SK-N-MC (cell line): ENCODE measurements around the gene C3orf49.

Experiments used
- DNase-seq: peaks from one replicate; pipeline ENCODE4 v3.0.0-alpha.2; 2011; ENCODE audit warnings: low read depth, low spot score
- H3K27ac ChIP-seq: fragments of 200-600 bp; sonication (generic); 2 replicates; pipeline ENCODE4 v1.5.1; 2016; ENCODE audit warnings: mixed run types
- H3K36me3 ChIP-seq: fragments of 200-600 bp; sonication (generic); 2 replicates; pipeline ENCODE4 v1.6.1; 2017; ENCODE audit warnings: antibody characterized with exemption, low read length, mixed read lengths; ENCODE audit not compliant: insufficient read depth
- H3K4me3 ChIP-seq: fragments of 200-600 bp; sonication (generic); 2 replicates; pipeline ENCODE4 v1.5.1; 2016
- H3K9ac ChIP-seq: fragments of 200-600 bp; sonication (generic); 2 replicates; pipeline ENCODE4 v1.8.0; 2017; ENCODE audit warnings: mixed run types, mixed read lengths; ENCODE audit not compliant: insufficient read length
- H3K9me3 ChIP-seq: fragments of 200-600 bp; sonication (generic); 2 replicates; pipeline ENCODE4 v1.6.1; 2017; ENCODE audit warnings: low read depth, mild to moderate bottlenecking, antibody characterized with exemption, low read length, moderate library complexity, mixed read lengths
- EZH2 ChIP-seq: fragments of 200-600 bp; sonication (generic); IDR thresholded peaks from one replicate; pipeline ENCODE4 v1.6.1; 2017; ENCODE audit warnings: antibody characterized with exemption
- FOXP2 ChIP-seq: optimal IDR thresholded peaks from 2 replicates; pipeline ENCODE3; 2011; ENCODE audit warnings: mild to moderate bottlenecking, moderate library complexity; ENCODE audit not compliant: insufficient read depth; ENCODE audit errors: extremely low read length, control extremely low read depth
- POLR2AphosphoS5 ChIP-seq: IDR thresholded peaks from 2 replicates; pipeline ENCODE4 v1.6.1; 2012; ENCODE audit warnings: mild to moderate bottlenecking, low read depth, low read length, borderline replicate concordance

C3orf49 gene

DNA sequence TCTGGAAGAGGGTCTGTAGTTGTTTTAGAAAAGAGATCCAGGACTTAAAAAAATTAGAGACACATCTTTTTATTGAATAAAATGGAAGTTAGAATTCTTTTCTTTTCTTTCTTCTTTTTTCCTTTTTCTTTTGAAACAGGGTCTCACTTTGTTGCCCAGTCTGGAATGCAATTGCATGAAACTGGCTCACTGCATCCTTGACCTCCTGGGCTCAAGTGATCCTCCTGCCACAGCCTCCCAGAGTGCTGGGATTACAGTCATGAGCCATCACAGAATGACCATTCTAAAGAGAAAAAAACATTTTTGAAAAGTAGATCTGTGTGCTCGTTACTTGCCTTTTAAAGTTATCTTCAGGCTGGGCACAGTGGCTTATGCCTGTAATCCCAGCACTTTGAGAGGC is 48.1 kb downstream of the C3orf49 start:
- H3K9me3 ChIP-seq, result no peaks in the 10 kb centered on the region
- TF ChIP-seq EZH2 (no peak), FOXP2 (no peak), POLR2AphosphoS5 (no peak)
- DNase-seq, result no peak
- no peak overlapping the region for H3K4me3 ChIP-seq
- H3K36me3 ChIP-seq, result no peaks in the 10 kb centered on the region
- H3K27ac ChIP-seq, result no peak overlapping the region
- no peak overlapping the region for H3K9ac ChIP-seq

DNA sequence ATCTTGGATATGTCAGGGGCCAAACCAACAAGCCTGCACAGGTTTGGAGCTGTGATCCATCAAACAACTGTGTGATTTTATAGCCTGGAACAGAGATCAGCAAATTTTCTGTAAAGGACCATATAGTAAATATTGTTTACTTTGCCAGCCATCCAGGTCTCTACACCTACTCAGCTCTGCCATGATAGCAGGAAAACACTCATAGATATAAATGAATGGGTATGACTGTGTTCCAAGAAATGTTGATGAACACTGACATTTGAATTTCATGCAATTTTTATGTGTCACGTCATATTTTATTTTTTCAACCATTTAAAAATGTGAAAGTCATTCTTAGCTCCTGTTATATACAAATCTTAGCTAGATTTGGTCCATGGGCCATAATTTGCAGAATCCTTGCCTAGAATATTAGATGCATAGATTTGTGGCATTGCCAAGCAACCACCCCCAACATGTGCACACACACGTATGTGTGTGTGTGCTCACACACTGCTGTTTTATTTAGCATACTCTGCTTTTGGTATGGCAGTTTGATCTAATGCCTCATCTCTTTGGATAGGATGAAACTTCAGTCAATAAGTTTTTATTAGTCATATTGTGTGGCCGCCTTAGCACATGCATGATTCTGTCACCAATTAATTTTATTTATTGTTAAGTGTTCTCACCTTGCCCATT is 51.0 kb downstream of the C3orf49 start:
- TF ChIP-seq EZH2, result no peak
- TF ChIP-seq FOXP2, result no peak
- TF ChIP-seq POLR2AphosphoS5, result no peak
- H3K27ac ChIP-seq, result no peak overlapping the region

DNA sequence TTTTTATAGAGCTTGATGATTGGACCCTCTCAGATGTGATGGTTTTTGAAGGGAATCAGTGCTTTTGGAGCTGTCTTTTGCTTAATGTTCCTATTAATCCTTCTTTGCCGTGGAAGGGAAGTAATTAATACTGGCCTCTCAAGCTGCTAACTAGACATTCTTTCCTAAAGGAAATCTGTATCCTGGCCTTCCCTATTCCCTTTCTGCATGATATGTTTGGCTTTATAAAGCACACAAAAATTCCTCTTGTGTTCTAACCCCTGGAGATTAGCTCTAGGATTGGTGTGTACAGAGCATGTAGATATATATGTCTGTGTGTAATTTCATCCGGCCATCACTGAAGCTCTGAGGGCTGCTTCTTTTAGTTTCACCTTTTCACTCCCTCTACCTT is 51.5 kb downstream of the C3orf49 start:
- TF ChIP-seq POLR2AphosphoS5 (no peak), EZH2 (no peak), FOXP2 (no peak)
- Histone ChIP-seq H3K9ac (no peak overlapping the region), H3K27ac (no peak overlapping the region), H3K4me3 (no peak overlapping the region), H3K36me3 (no peaks in the 10 kb centered on the region), H3K9me3 (no peaks in the 10 kb centered on the region)
- no peak for DNase-seq

More for the DNA sequence above, 51.0 kb downstream of the C3orf49 start:
- no peak for DNase-seq
- Histone ChIP-seq H3K9ac (no peak overlapping the region), H3K4me3 (no peak overlapping the region), H3K36me3 (no peaks in the 10 kb centered on the region), H3K9me3 (no peaks in the 10 kb centered on the region)

DNA sequence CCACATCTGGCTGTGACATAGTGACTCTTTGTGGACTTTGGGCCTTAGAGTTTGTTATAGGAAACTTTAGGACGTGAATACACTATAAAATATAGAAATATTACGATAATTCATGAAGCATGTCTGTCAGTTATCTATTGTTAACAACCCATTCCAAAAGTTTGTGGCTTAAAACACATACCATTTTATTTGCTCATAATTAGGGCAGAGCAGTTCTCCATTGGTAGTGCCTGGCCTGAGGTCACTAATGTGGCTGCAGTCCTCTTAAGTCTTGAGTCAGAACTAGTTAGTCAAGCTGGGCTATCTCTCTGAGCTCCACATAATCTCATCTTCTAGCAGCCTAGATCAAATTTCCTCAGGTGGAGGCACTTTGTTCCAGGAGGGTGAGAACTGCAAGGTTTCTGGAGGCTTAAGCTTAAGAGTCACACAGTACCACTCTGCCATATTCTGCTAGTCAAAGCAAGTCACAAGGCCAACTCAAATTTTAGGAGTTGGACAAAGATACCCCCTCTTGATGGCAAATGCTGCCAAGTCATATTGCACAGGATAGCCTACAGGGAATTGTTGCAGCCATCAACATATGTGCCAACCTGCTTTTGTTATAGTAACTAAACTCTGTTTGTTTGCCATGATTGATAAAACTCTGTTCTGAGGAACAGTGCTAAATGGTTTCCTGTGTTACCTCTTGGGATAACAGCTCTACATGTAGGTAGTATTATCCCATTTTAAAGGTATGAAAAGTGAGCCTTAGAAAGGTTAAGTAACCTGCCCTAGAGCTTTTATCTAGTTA is 53.2 kb downstream of the C3orf49 start:
- H3K9ac ChIP-seq, result no peak overlapping the region
- TF ChIP-seq FOXP2 (no peak), POLR2AphosphoS5 (no peak), EZH2 (no peak)
- no peaks in the 10 kb centered on the region for H3K36me3 ChIP-seq
- H3K9me3 ChIP-seq, result no peaks in the 10 kb centered on the region
- DNase-seq, result no peak
- H3K27ac ChIP-seq, result no peak overlapping the region
- H3K4me3 ChIP-seq, result no peak overlapping the region

DNA sequence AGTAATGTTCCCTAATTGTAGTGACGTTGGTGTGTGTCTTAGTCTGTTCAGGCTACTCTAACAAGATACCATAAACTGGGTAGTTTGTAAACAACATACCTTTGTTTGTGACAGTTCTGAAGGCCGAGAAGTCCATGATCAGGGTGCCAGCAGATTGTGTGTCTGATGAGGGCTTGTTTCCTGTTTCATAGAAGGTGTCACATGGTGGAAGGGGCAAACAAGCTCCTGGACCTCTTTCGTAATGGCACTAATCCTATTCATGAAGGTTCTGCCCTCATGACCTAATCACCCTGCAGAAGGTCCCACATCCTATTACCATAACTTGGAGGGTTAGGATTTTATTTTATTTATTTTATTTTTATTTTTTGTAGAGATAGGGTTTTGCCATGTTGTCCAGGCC is 55.7 kb downstream of the C3orf49 start:
- TF ChIP-seq POLR2AphosphoS5, result no peak
- no peak for TF ChIP-seq FOXP2
- no peak for TF ChIP-seq EZH2
- H3K27ac ChIP-seq, result no peak overlapping the region

DNA sequence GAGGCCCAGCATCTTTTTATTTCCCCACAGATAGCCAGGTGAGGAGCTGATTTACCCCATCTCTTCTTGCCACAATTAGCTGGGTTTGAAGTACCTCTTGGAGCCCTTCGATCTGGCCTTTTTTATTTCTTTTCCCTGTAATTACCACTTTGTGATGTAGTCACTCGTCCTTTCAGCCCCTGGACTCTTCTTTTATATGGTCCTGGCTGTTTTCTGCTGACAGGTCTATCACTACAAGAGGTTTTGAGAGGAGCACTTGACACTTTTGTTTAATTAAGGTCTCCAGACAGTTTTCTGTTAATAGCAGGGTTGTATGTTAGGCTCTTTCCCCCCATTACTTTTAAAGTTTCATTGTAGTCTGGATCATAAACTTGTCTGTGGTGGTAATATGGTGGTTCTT is 56.4 kb downstream of the C3orf49 start:
- H3K9ac ChIP-seq, result no peak overlapping the region
- H3K36me3 ChIP-seq, result no peaks in the 10 kb centered on the region
- no peak for DNase-seq
- no peak overlapping the region for H3K27ac ChIP-seq
- no peaks in the 10 kb centered on the region for H3K9me3 ChIP-seq
- TF ChIP-seq EZH2 (no peak), FOXP2 (no peak), POLR2AphosphoS5 (no peak)
- no peak overlapping the region for H3K4me3 ChIP-seq

More for the DNA sequence above, 55.7 kb downstream of the C3orf49 start:
- no peak for DNase-seq
- no peaks in the 10 kb centered on the region for H3K36me3 ChIP-seq
- H3K4me3 ChIP-seq, result no peak overlapping the region
- H3K9me3 ChIP-seq, result no peaks in the 10 kb centered on the region
- no peak overlapping the region for H3K9ac ChIP-seq

DNA sequence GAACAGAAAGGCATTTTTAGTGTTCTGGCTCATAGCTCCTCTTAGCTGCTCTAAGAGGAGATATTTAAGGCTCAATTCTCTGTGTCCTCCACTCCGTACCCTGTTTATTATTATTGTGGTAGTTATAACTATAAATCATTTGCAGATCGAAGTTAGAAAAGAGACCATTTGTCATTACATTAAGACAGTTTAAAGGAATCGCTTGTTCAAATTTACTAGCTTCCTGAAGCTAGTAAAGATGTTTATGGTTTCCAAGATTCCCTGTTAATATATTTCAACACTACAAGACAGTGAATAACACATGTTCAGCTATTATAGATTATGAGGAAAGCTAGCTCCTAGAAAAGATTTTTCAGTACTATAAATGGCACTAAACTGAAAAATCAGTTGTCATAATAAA is 57.2 kb downstream of the C3orf49 start:
- H3K9ac ChIP-seq, result no peak overlapping the region
- peak overlapping the region; percentile 30; the same call in 1 of the 2 replicates for H3K4me3 ChIP-seq
- DNase-seq, result no peak
- no peaks in the 10 kb centered on the region for H3K36me3 ChIP-seq
- TF ChIP-seq POLR2AphosphoS5 (no peak), FOXP2 (no peak), EZH2 (no peak)
- H3K9me3 ChIP-seq, result no peaks in the 10 kb centered on the region
- H3K27ac ChIP-seq, result peak overlapping the region; percentile 25; the same call in 1 of the 2 replicates

DNA sequence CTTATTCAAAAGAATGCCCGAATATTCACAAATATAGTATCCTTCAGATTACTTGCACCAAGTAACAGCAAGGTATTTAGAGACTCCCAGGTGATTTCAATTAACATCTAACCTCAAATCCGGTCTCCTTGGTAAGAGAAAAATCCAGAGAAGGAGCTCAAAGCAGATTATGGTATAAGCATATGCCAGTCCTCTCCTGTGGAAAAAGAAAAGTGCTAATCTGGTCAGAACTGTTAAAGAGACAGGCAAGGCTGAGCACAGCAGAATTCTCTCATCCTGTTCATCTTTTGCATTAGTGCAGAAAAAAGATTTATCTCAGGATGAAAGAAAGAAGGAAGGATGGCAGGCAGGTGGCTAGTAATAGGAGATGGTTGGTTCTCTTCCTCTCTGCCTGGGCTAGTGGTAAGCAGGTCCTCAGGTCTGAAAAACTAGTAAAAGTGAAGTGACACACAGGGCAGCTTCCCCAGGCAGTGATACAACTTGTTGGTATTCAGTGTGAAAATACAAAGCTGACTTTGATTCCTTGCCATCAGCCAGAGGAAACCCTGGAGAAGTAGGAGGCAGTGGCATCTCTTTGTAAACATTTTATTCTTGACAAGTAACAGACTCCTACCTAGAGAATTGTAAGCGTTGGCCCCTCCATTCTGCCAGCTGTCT is 58.8 kb downstream of the C3orf49 start:
- H3K4me3 ChIP-seq, result no peak overlapping the region
- H3K27ac ChIP-seq, result no peak overlapping the region
- TF ChIP-seq POLR2AphosphoS5 (no peak), EZH2 (no peak), FOXP2 (no peak)
- no peak for DNase-seq
- H3K9ac ChIP-seq, result no peak overlapping the region
- H3K9me3 ChIP-seq, result no peaks in the 10 kb centered on the region
- no peaks in the 10 kb centered on the region for H3K36me3 ChIP-seq

DNA sequence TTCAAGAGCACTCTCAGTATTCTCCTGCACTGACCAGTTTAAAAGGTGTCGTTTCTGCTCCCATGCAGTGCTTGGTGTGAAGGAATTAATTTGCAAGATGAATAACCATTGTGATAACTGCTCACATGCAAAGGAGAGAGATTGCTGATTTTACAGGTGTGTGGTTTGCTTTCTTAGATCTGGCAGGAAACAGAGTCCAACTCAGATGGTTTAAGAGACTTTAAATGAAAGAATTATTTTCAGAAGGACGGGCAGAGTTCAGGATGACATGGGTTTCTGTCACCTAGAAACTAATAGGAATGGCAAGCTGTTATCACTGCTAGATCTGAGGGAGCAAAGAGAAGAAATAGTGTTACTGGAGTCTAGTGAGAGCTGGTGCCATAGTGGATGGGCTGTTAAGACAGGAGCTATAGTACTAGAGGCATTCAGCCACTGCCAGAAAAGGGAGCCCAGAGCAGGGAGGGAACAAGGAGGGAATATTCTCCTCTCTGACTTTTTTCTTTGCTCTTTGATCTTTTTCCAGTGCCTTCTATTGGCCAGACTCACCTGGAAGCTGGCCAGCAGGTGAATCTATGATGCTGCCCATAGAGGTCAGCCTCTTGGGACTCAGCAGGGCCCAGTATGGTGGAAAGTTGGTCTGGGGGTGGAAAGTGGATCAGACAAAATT is 59.4 kb downstream of the C3orf49 start:
- H3K9me3 ChIP-seq, result no peaks in the 10 kb centered on the region
- no peak for DNase-seq
- H3K4me3 ChIP-seq, result no peak overlapping the region
- no peak overlapping the region for H3K9ac ChIP-seq
- TF ChIP-seq EZH2, result no peak
- no peak for TF ChIP-seq POLR2AphosphoS5
- no peak for TF ChIP-seq FOXP2
- no peak overlapping the region for H3K27ac ChIP-seq
- no peaks in the 10 kb centered on the region for H3K36me3 ChIP-seq
